Measurements from ENCODE around the gene MAG.

Gene MAG

GRCh38 chr19:35291916-35292315, at the start of gene MAG:
TSS of gene MAG (plus strand) at chr19:35292161. CDS start at chr19:35295409, 3,248 bp downstream.
- no peak for DNase-seq (ENCODE audit: low spot score)

- DNase-seq (ENCODE audit: low spot score): no peak
Observed at GRCh38 chr19:35246466-35247092, 45.4 kb upstream of the MAG start.

- DNase-seq (ENCODE audit: low spot score): peak; percentile 79
Observed at GRCh38 chr19:35247526-35248309, 44.2 kb upstream of the MAG start.

GRCh38 chr19:35248310-35249145, 43.4 kb upstream of the MAG start, which contains the start of gene LSR:
TSS of gene LSR (plus strand) at chr19:35249002. CDS start at chr19:35249023, 21 bp downstream.
- DNase-seq (ENCODE audit: low spot score): peak; percentile 91

- peak; percentile 48 for DNase-seq (ENCODE audit: low spot score)
Observed at GRCh38 chr19:35249146-35249847, 42.7 kb upstream of the MAG start.

GRCh38 chr19:35249848-35250711, 41.9 kb upstream of the MAG start:
- DNase-seq (ENCODE audit: low spot score): no peak

GRCh38 chr19:35251456-35251855, 40.5 kb upstream of the MAG start:
- DNase-seq (ENCODE audit: low spot score): no peak

GRCh38 chr19:35253316-35254286, 38.4 kb upstream of the MAG start:
- no peak for DNase-seq (ENCODE audit: low spot score)

GRCh38 chr19:35254341-35255297, 37.3 kb upstream of the MAG start:
- DNase-seq (ENCODE audit: low spot score): no peak

- DNase-seq (ENCODE audit: low spot score): no peak
Observed at GRCh38 chr19:35256566-35256965, 35.4 kb upstream of the MAG start.

- DNase-seq (ENCODE audit: low spot score): no peak
Observed at GRCh38 chr19:35257113-35257461, 34.9 kb upstream of the MAG start.

- DNase-seq (ENCODE audit: low spot score): no peak
Observed at GRCh38 chr19:35260694-35261304, 31.2 kb upstream of the MAG start.

GRCh38 chr19:35261356-35262100, 30.4 kb upstream of the MAG start:
- no peak for DNase-seq (ENCODE audit: low spot score)

- no peak for DNase-seq (ENCODE audit: low spot score)
Observed at GRCh38 chr19:35262101-35262761, 29.7 kb upstream of the MAG start.

- DNase-seq (ENCODE audit: low spot score): no peak
Observed at GRCh38 chr19:35264268-35265125, 27.5 kb upstream of the MAG start.
